GM12891 (cell line): ENCODE data around the gene EIPR1.

Experiments used
- POLR2A ChIP-seq: IDR thresholded peaks from 2 replicates; pipeline ENCODE4 v1.6.1; 2011; ENCODE audit warnings: low read depth, low read length, control low read depth
- POLR2AphosphoS5 ChIP-seq: IDR thresholded peaks from 2 replicates; pipeline ENCODE4 v1.6.1; 2011; ENCODE audit warnings: low read depth, low read length, control low read depth
- POU2F2 ChIP-seq: IDR thresholded peaks from 2 replicates; pipeline ENCODE4 v1.6.1; 2011; ENCODE audit warnings: low read depth, mild to moderate bottlenecking, control low read depth, low read length, moderate library complexity
- SPI1 ChIP-seq: IDR thresholded peaks from 2 replicates; pipeline ENCODE4 v1.6.1; 2011; ENCODE audit warnings: low read depth, low read length, control low read depth
- TAF1 ChIP-seq: IDR thresholded peaks from 2 replicates; pipeline ENCODE4 v1.6.1; 2011; ENCODE audit warnings: low read depth, low read length, control low read depth

GRCh38 chr2:3178578-3179031, 199.0 kb downstream of the EIPR1 start:
- no peak for TF ChIP-seq POLR2AphosphoS5
- TF ChIP-seq POLR2A = no peak
- no peak for TF ChIP-seq TAF1
- TF ChIP-seq POU2F2 = no peak
- no peak for TF ChIP-seq SPI1
